Nephron (organoid): ENCODE measurements around the gene NABP2.

Experiments
- H3K27ac Mint-ChIP-seq, 3 experiments: 2 replicates each; pipeline ENCODE4 v1.8.0; 2020; ENCODE audit warnings: mixed read lengths in 3 of 3, mild to moderate bottlenecking in 2 of 3, moderate library complexity in 1 of 3
- H3K27me3 Mint-ChIP-seq: 2 replicates; pipeline ENCODE4 v1.8.0; 2021; ENCODE audit warnings: low read depth, mild to moderate bottlenecking, moderate library complexity, mixed read lengths
- H3K36me3 Mint-ChIP-seq: 2 replicates; pipeline ENCODE4 v1.8.0; 2020; ENCODE audit warnings: low read depth, mixed read lengths
- H3K4me1 Mint-ChIP-seq: 2 replicates; pipeline ENCODE4 v1.8.0; 2020; ENCODE audit warnings: mixed read lengths
- H3K4me3 Mint-ChIP-seq, 3 experiments: 2 replicates each; pipeline ENCODE4 v1.8.0; 2020; ENCODE audit warnings: mild to moderate bottlenecking in 3 of 3, mixed read lengths in 3 of 3, moderate library complexity in 2 of 3
- H3K9me3 Mint-ChIP-seq: 2 replicates; pipeline ENCODE4 v1.8.0; 2020; ENCODE audit warnings: mixed read lengths
- TF ChIP-seq, protein P1 (sequence below), 3 experiments: fragments of 200-600 bp; sonication (generic); IDR thresholded peaks; one replicate each; pipeline ENCODE4 v1.5.0; 2021; ENCODE audit warnings: antibody characterized with exemption in 3 of 3; ENCODE audit not compliant: unreplicated experiment in 3 of 3

The NABP2 gene

DNA sequence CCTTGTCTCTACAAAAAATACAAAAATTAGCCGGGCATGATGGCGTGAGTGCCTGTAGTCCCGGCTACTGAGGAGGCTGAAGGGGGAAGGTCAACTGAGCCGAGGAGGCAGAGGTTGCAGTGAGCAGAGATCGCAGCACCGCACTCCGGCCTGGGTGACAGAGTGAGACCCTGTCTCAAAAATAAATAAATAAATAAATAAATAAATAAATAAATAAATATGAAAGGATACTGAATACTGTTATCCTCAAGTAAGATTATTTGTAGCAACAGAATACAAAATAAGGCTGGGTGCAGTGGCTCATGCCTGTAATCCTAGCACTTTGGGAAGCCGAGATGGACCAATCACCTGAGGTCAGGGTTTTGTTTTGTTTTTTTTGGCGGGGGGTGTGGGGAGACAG lies 4.3 kb upstream of the NABP2 start:
- TF ChIP-seq, protein P1, sequence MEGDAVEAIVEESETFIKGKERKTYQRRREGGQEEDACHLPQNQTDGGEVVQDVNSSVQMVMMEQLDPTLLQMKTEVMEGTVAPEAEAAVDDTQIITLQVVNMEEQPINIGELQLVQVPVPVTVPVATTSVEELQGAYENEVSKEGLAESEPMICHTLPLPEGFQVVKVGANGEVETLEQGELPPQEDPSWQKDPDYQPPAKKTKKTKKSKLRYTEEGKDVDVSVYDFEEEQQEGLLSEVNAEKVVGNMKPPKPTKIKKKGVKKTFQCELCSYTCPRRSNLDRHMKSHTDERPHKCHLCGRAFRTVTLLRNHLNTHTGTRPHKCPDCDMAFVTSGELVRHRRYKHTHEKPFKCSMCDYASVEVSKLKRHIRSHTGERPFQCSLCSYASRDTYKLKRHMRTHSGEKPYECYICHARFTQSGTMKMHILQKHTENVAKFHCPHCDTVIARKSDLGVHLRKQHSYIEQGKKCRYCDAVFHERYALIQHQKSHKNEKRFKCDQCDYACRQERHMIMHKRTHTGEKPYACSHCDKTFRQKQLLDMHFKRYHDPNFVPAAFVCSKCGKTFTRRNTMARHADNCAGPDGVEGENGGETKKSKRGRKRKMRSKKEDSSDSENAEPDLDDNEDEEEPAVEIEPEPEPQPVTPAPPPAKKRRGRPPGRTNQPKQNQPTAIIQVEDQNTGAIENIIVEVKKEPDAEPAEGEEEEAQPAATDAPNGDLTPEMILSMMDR (IDR thresholded peaks at IDR 0.05; ENCODE audit: unreplicated experiment in 3 of 3), result no peak
- H3K27ac Mint-ChIP-seq, result peak overlapping the region in 2 of 3 experiments; percentile 63 to 76
- peak overlapping the region; percentile 68 to 78 (median 77) for H3K4me3 Mint-ChIP-seq
- H3K4me1 Mint-ChIP-seq, result peaks cover 37% of the 10 kb centered on the region
- no peaks in the 10 kb centered on the region for H3K9me3 Mint-ChIP-seq
- H3K27me3 Mint-ChIP-seq, result no peaks in the 10 kb centered on the region
- H3K36me3 Mint-ChIP-seq, result peaks cover 22% of the 10 kb centered on the region

- Mint-ChIP-seq H3K4me3 (peak overlapping the region; percentile 96 to 98 (median 98)), H3K4me1 (peaks cover 44% of the 10 kb centered on the region), H3K36me3 (peaks cover 16% of the 10 kb centered on the region), H3K27me3 (no peaks in the 10 kb centered on the region), H3K27ac (peak overlapping the region; percentile 100), H3K9me3 (no peaks in the 10 kb centered on the region)
- TF ChIP-seq, protein P1 (IDR thresholded peaks at IDR 0.05; ENCODE audit: unreplicated experiment in 3 of 3), result no peak
Observed at GRCh38 chr12:56220611-56221231, 3.4 kb upstream of the NABP2 start.

DNA sequence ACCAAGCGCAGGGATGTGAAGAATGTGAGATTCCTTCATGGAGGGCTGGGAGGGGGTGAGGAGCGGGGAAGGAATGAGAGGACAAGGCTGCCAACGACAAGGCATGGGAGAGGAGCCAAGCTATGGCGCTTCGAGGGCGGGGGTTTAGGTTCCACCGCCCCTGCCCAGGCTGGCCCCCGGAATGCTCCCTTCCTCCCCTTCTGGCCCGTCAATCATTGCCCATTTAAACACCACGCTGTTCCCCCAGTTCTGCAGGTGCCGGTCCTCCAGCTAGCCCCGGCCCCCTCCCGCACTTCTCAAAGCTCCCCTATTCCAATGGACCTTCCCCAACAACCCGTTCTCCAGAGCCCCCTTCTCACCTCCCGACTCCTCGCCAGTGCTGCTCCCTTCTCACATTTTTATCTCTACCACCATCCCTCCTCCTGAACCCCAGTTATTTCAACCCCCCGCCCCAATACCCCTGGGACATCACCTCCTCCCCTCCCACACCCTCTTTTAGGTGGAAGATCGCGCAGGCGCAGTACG lies 2.8 kb upstream of the NABP2 start:
- H3K4me1 Mint-ChIP-seq, result peaks cover 44% of the 10 kb centered on the region
- no peaks in the 10 kb centered on the region for H3K9me3 Mint-ChIP-seq
- no peaks in the 10 kb centered on the region for H3K27me3 Mint-ChIP-seq
- peak overlapping the region; percentile 96 to 98 (median 98) for H3K4me3 Mint-ChIP-seq
- peaks cover 14% of the 10 kb centered on the region for H3K36me3 Mint-ChIP-seq
- TF ChIP-seq, protein P1 (IDR thresholded peaks at IDR 0.05; ENCODE audit: unreplicated experiment in 3 of 3), result no peak
- peak overlapping the region; percentile 100 for H3K27ac Mint-ChIP-seq

DNA sequence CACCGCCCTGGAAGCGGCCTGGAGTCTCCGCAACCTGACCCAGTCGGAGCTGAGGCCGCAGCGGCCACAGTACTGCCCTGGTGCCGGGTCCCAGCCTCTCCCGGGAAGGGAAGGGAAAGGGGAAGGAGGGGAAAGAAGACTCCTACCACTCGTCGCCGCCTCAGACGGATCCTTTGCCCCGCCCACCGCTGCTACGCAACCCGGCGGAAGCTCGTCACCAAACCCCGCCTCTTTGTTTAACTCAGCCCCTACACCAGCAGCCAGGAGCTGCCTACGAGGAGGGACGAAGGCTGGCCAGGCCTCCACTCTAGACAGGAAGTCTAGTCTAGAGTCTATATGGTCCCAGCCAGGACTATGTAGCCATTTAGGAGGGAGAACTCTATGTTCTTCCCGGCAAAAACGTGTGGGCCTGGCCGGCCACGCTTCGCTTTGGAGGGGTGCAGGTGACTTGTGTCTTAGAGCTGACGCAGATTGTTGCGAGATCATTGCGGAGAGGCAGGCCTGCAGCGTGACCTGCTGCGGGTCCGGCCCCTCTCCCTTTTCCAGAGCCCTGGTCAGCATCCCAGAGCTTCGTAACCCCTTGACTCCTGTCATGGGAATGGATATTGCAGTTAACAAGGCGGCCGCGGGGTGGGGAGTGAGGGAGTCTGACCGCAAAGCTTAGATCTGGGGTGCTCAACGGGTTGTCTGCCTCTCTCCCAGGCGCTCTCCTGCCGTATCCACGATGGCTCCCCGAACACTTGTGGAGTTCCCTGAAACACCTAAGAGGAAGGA lies 2.2 kb upstream of the NABP2 start, which contains the start of gene RNF41:
Gene RNF41 (minus strand): TSS at position 166 of the 774 bp plus-strand sequence. CDS start 7,875 bp downstream, outside the sequence.
- no peaks in the 10 kb centered on the region for H3K27me3 Mint-ChIP-seq
- H3K36me3 Mint-ChIP-seq, result peaks cover 9% of the 10 kb centered on the region
- peak within 1 kb of the TSS; percentile 96 to 98 (median 98) for H3K4me3 Mint-ChIP-seq
- peak within 1 kb of the TSS; percentile 100 for H3K27ac Mint-ChIP-seq
- H3K4me1 Mint-ChIP-seq, result peaks cover 39% of the 10 kb centered on the region
- TF ChIP-seq, protein P1 (IDR thresholded peaks at IDR 0.05; ENCODE audit: unreplicated experiment in 3 of 3), result peak in 1 of 3 experiments; percentile 35
- H3K9me3 Mint-ChIP-seq, result no peaks in the 10 kb centered on the region

DNA sequence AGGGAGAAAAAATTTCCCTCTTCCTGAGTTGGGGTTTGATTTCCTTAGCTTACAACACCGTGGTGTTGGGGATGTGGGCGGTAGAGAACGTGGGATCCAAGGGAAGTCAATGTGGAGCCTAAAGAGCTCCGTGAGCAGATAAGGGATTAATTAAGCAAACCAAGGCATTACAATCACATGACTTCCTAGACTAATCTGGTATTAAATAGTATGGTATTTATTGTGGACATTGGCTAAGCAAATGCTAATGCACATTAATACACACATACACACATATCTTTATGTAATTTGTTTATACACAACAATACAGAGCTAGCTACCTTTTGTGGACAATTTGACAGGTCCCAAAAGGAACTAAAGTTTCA lies 1.6 kb upstream of the NABP2 start:
- TF ChIP-seq, protein P1 (IDR thresholded peaks at IDR 0.05; ENCODE audit: unreplicated experiment in 3 of 3), result no peak
- peak overlapping the region; percentile 96 to 98 (median 98) for H3K4me3 Mint-ChIP-seq

More for the DNA sequence above, 1.6 kb upstream of the NABP2 start:
- H3K4me1 Mint-ChIP-seq, result peaks cover 39% of the 10 kb centered on the region
- H3K27ac Mint-ChIP-seq, result peak overlapping the region; percentile 100
- H3K36me3 Mint-ChIP-seq, result peaks cover 7% of the 10 kb centered on the region
- H3K27me3 Mint-ChIP-seq, result no peaks in the 10 kb centered on the region
- H3K9me3 Mint-ChIP-seq, result no peaks in the 10 kb centered on the region
